ENCODE measurements around the gene BACE2. TPM values are rescaled to one million over a fixed set of nuclear protein-coding genes. Genes with fewer than 3 reads are reported as not detected.

BACE2 gene
- total RNA-seq, 2 donors from 2014 or later = 71.9 to 129 TPM

DNA sequence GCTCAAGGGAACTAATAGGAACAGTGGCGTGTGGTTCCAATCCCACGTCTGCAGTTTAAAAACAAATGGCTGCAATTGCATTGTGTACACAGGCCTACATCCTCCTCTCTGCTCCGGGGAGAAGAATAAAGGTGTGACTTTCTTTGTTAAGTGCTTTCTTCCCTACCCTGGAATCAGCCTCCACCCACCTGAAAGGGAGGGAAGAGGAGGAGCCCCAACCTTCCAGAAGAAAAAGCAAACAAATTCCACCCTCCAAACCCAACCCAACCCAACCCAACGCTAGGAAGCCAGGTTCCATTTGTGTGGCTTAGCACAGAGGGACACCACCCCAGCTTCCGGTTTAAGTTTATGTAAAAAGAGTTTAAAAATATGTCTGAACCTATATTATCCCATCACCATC lies 11.8 kb upstream of the BACE2 start:
- no peaks in the 10 kb centered on the region for H3K36me3 ChIP-seq
- no peak for DNase-seq (ENCODE audit: low spot score)
- TF ChIP-seq, protein P1, sequence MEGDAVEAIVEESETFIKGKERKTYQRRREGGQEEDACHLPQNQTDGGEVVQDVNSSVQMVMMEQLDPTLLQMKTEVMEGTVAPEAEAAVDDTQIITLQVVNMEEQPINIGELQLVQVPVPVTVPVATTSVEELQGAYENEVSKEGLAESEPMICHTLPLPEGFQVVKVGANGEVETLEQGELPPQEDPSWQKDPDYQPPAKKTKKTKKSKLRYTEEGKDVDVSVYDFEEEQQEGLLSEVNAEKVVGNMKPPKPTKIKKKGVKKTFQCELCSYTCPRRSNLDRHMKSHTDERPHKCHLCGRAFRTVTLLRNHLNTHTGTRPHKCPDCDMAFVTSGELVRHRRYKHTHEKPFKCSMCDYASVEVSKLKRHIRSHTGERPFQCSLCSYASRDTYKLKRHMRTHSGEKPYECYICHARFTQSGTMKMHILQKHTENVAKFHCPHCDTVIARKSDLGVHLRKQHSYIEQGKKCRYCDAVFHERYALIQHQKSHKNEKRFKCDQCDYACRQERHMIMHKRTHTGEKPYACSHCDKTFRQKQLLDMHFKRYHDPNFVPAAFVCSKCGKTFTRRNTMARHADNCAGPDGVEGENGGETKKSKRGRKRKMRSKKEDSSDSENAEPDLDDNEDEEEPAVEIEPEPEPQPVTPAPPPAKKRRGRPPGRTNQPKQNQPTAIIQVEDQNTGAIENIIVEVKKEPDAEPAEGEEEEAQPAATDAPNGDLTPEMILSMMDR (IDR thresholded peaks at IDR 0.05) = no peak
- peaks cover 3% of the 10 kb centered on the region for H3K9me3 ChIP-seq
- no peak for ATAC-seq (ENCODE audit: insufficient number of reproducible peaks, low FRiP score, low read depth)
- H3K4me3 ChIP-seq = no peak overlapping the region
- H3K27ac ChIP-seq = no peak overlapping the region
- H3K4me1 ChIP-seq (ENCODE audit: control insufficient read depth in 1 of 2, low read depth in 2 of 2) = no peaks in the 10 kb centered on the region
- H3K27me3 ChIP-seq (replicated peaks; ENCODE audit: insufficient read depth) = no peaks in the 10 kb centered on the region

DNA sequence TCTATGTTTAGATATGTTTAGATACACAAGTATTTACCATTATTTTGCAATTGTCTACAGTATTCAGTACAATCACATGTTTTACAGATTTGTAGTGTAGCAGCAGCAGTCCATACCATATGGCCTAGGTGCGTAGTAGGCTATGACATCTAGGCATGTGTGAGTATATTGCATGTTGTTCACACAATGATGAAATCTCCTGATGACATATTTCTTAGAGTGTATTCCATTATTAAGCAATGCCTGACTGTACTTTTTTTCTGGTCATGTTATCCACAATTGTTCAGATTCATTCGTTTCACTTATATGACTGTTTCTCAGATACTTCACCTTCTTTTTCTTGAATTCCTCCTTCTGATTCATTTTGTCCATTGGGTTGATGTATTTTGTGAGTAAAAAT lies 9.9 kb upstream of the BACE2 start:
- TF ChIP-seq, protein P1 (IDR thresholded peaks at IDR 0.05) = no peak
- Histone ChIP-seq H3K27me3 (replicated peaks; ENCODE audit: insufficient read depth) (no peaks in the 10 kb centered on the region), H3K36me3 (no peaks in the 10 kb centered on the region), H3K9me3 (peaks cover 3% of the 10 kb centered on the region), H3K4me3 (no peak overlapping the region), H3K27ac (no peak overlapping the region), H3K4me1 (ENCODE audit: control insufficient read depth in 1 of 2, low read depth in 2 of 2) (no peaks in the 10 kb centered on the region)
- ATAC-seq (ENCODE audit: insufficient number of reproducible peaks, low FRiP score, low read depth) = no peak
- DNase-seq (ENCODE audit: low spot score) = no peak

DNA sequence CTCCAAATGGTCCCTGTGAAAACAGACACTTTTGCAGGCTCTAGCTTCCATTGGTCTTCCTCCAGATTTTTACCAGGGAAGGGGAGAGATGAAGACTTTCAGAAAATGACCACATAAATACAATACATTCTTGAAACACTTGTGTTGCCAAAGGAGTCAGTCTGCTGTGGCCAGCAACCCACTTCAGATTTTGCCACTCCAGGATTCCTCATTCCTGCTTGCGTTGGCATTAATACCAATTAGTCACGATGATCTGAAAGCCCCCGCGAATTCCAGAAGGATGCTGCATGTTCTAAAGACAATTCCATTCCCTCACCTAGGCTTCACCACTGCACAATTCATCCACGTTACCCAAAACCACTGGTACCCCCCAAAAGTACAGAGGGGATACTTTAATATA lies 7.9 kb upstream of the BACE2 start:
- H3K4me1 ChIP-seq (ENCODE audit: control insufficient read depth in 1 of 2, low read depth in 2 of 2) = no peaks in the 10 kb centered on the region
- no peaks in the 10 kb centered on the region for H3K36me3 ChIP-seq
- no peak for ATAC-seq (ENCODE audit: insufficient number of reproducible peaks, low FRiP score, low read depth)
- TF ChIP-seq, protein P1 (IDR thresholded peaks at IDR 0.05) = no peak
- H3K27me3 ChIP-seq (replicated peaks; ENCODE audit: insufficient read depth) = no peaks in the 10 kb centered on the region
- H3K9me3 ChIP-seq = peaks cover 3% of the 10 kb centered on the region
- H3K27ac ChIP-seq = no peak overlapping the region
- no peak for DNase-seq (ENCODE audit: low spot score)
- no peak overlapping the region for H3K4me3 ChIP-seq

DNA sequence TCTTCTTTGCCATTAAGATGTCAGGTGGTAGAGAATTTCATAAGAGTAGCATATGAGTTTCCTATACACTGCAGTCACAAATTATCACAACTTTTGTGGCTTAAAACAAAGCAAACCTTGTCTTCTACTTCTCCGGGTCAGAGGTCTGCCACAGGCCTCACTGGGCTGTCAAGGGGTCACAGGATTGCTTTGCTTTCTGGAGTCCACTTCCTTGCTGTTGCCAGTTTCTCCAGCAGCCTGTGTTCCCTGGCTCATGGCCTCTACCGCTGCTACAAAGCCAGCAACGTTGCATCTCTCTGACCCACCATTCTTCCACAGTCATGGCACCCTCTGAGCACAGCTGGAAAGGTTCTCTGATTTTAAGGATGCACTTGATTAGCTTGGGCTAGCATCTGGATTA lies 6.5 kb upstream of the BACE2 start:
- ATAC-seq (ENCODE audit: insufficient number of reproducible peaks, low FRiP score, low read depth) (no peak), DNase-seq (ENCODE audit: low spot score) (no peak)
- Histone ChIP-seq H3K36me3 (no peaks in the 10 kb centered on the region), H3K27ac (no peak overlapping the region), H3K4me1 (ENCODE audit: control insufficient read depth in 1 of 2, low read depth in 2 of 2) (no peaks in the 10 kb centered on the region), H3K9me3 (peaks cover 3% of the 10 kb centered on the region), H3K4me3 (no peak overlapping the region), H3K27me3 (replicated peaks; ENCODE audit: insufficient read depth) (no peaks in the 10 kb centered on the region)
- TF ChIP-seq, protein P1 (IDR thresholded peaks at IDR 0.05) = no peak

DNA sequence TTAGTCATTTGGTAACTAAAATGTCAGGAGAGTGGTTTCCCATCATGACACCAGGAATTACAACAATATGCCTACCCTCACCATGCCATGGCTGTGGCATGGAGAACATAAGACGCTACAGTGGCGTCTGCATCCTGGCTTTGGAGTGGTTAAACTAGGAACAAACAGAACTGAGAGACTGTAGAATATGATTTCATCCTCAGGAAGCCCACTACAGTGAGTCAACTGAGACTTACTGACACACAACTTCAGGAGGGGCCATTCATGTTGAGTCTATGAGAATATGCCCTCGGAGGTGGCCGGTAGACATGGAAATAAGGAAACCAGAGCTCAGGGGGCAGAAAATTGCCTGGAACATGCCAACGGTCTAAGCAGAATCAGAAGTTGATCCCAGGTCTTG lies 5.9 kb upstream of the BACE2 start:
- ATAC-seq (ENCODE audit: insufficient number of reproducible peaks, low FRiP score, low read depth) (no peak), DNase-seq (ENCODE audit: low spot score) (no peak)
- Histone ChIP-seq H3K36me3 (no peaks in the 10 kb centered on the region), H3K27me3 (replicated peaks; ENCODE audit: insufficient read depth) (no peaks in the 10 kb centered on the region), H3K9me3 (peaks cover 3% of the 10 kb centered on the region), H3K4me1 (ENCODE audit: control insufficient read depth in 1 of 2, low read depth in 2 of 2) (peaks cover 0 to 5% of the 10 kb centered on the region in 2 donors), H3K4me3 (no peak overlapping the region), H3K27ac (no peak overlapping the region)
- TF ChIP-seq, protein P1 (IDR thresholded peaks at IDR 0.05) = no peak
